ENCODE results near the gene TREM2. TPM values are rescaled to one million over a fixed set of nuclear protein-coding genes. Genes with fewer than 3 reads are reported as not detected.

The TREM2 gene
- total RNA-seq (1 to 10 TPM in 1 of 2 donors, under 1 TPM in 1; 0.63 to 2.2 TPM), polyA plus RNA-seq (ENCODE audit: insufficient read depth, low read depth, low replicate concordance) (2.8 TPM)
- long read RNA-seq, donor 1: 0 reads
- long read RNA-seq, donor 2: 0 reads

- intact Hi-C loops (cut with DNase I; ENCODE audit: low total_unique reads): no loop called here
- Histone ChIP-seq H3K4me1 (no peaks in the 10 kb centered on the region), H3K9me3 (no peaks in the 10 kb centered on the region), H3K36me3 (ENCODE audit: low read depth, missing control alignments) (no peaks in the 10 kb centered on the region), H3K27ac (no peak within 1 kb of the TSS), H3K4me3 (no peak within 1 kb of the TSS), H3K27me3 (no peaks in the 10 kb centered on the region)
- DNase-seq: no peak
- TF ChIP-seq POLR2A (IDR thresholded peaks at IDR 0.05) (no peak), CTCF (IDR thresholded peaks at IDR 0.05) (no peak)
- 78 to 85% methylated on average over 10 of the region's 10 CpGs for WGBS, 2 donors
Measured at GRCh38 chr6:41162687-41163418, at the start of gene TREM2. TSS of gene TREM2 (minus strand) at chr6:41163116. CDS start at chr6:41163082, 34 bp downstream.

- H3K36me3 ChIP-seq (ENCODE audit: low read depth, missing control alignments): no peaks in the 10 kb centered on the region
- no peaks in the 10 kb centered on the region for H3K27me3 ChIP-seq
- intact Hi-C loops (cut with DNase I; ENCODE audit: low total_unique reads): no loop called here
- 85 to 91% methylated on average over 5 of the region's 5 CpGs for WGBS, 2 donors
- no peak overlapping the region for H3K4me3 ChIP-seq
- H3K27ac ChIP-seq: no peak overlapping the region
- H3K9me3 ChIP-seq: no peaks in the 10 kb centered on the region
- DNase-seq: no peak
- TF ChIP-seq CTCF (IDR thresholded peaks at IDR 0.05) (no peak), POLR2A (IDR thresholded peaks at IDR 0.05) (no peak)
- H3K4me1 ChIP-seq: no peaks in the 10 kb centered on the region
Measured at GRCh38 chr6:41209547-41210320, 46.8 kb upstream of the TREM2 start.

- H3K36me3 ChIP-seq (ENCODE audit: low read depth, missing control alignments): no peaks in the 10 kb centered on the region
- no peaks in the 10 kb centered on the region for H3K9me3 ChIP-seq
- intact Hi-C loops (cut with DNase I; ENCODE audit: low total_unique reads): no loop called here
Measured at GRCh38 chr6:41208439-41209106, 45.7 kb upstream of the TREM2 start.

GRCh38 chr6:41204156-41204555 lies 41.2 kb upstream of the TREM2 start:
- Histone ChIP-seq H3K4me1 (no peaks in the 10 kb centered on the region), H3K27ac (no peak overlapping the region), H3K9me3 (no peaks in the 10 kb centered on the region), H3K4me3 (no peak overlapping the region), H3K36me3 (ENCODE audit: low read depth, missing control alignments) (no peaks in the 10 kb centered on the region), H3K27me3 (no peaks in the 10 kb centered on the region)
- WGBS, 2 donors: 75 to 86% methylated on average over 1 of the region's 1 CpG
- no peak for DNase-seq
- intact Hi-C loops (cut with DNase I; ENCODE audit: low total_unique reads): no loop called here
- TF ChIP-seq POLR2A (IDR thresholded peaks at IDR 0.05) (no peak), CTCF (IDR thresholded peaks at IDR 0.05) (no peak)

More at GRCh38 chr6:41208439-41209106, 45.7 kb upstream of the TREM2 start:
- Histone ChIP-seq H3K4me1 (no peaks in the 10 kb centered on the region), H3K4me3 (no peak overlapping the region), H3K27me3 (no peaks in the 10 kb centered on the region), H3K27ac (no peak overlapping the region)
- no peak for DNase-seq
- no peak for TF ChIP-seq CTCF (IDR thresholded peaks at IDR 0.05)
- TF ChIP-seq POLR2A (IDR thresholded peaks at IDR 0.05): no peak
- WGBS, 2 donors: 86 to 87% methylated on average over 7 of the region's 7 CpGs
